GM21576 (cell line): ENCODE data around the gene SNAPC3.
"Not testable (repeated sequence)": the region's sequence is repeated elsewhere in the genome, so short reads cannot be mapped to it uniquely, and the experiment has no call there.

Experiments
- ATAC-seq: cut with Tn5 transposase; IDR thresholded peaks from one replicate; pipeline ENCODE4 v1.9.1; 2021; ENCODE audit warnings: mild to moderate bottlenecking, moderate library complexity; ENCODE audit not compliant: unreplicated experiment

Gene SNAPC3

DNA sequence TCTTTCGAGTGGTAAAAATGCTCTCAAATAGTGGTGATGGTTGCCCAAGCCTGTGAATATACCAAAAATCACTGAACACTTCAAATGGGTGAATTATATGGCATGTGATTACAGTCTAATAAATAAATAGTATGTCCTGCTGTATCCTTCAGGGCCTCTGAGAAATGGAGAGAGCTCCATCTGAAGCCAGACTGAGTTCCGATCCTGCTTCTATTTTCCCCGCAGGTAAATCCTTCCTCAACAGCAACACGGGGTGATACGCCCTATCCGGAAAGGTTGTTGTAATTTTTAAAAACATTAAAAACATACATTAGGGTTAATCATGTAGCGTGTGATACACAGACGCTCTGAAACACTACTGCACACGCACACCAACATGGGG lies 695 bp upstream of the SNAPC3 start:
- no peak for ATAC-seq

- ATAC-seq, result peak; percentile 2
Measured at GRCh38 chr9:15423231-15423985, 732 bp downstream of the SNAPC3 start.

GRCh38 chr9:15426019-15426418 lies 3.3 kb downstream of the SNAPC3 start:
- peak; percentile 44 for ATAC-seq

DNA sequence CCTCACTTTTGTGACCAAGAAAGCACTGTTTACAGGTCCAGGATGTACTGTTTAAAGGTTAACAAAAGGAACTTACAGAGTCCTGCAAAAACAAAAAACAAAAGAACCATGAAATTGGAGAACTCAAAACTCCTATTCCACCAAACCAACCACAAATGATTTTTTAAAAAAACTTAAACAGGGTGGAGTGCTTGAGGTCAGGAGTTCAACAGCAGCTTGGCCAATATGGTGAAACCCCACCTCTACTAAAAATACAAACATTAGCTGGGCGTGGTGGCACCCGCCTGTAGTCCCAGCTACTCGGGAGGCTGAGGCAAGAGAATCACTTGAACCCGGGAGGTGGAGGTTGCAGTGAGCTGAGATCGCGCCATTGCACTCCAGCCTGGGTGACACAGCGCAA lies 5.0 kb downstream of the SNAPC3 start:
- ATAC-seq, result not testable (repeated sequence)

DNA sequence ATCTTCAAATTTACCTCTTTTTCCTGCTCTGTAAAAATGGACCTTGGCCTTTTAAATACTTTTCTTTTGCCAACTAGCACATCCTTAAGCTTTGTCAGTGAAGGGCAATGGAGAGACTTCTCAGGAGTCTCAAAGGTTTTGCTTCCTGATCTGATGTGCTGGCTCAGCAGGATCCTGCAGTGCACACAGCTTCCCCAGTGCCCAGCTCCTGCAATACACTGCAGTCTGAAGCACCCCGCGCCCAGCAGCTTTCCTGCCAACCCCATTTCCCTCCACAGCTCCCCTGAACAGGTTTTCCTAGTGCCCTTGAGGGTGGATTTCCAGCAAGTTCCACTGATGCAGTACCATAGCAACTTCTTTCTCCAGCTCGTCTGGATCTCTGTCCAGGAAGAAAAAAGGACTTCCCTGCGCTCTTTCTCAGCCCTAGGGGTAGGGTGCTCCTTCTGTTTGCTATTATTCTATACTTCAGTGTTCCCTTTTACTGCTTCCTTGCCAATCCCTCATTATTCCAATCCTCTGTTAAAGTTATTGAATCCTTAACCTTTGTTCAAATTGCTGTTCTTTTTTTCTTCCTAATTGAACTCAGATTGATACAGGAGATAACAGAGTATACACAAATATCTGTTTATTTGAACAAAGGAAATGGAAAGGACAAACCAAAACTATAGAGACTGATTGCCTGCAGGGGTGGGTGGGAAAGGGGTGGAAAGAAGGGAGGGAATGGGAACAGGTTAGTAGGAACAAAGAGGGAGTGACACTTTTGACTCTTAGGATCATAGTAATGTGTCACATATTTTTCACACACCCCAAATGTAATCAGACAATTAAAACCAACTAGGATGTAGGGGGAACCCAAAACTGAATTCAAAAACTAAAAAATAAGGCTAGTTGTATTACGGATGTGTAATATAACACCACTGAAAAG lies 8.5 kb downstream of the SNAPC3 start:
- no peak for ATAC-seq

- no peak for ATAC-seq
Measured at GRCh38 chr9:15433191-15433590, 10.5 kb downstream of the SNAPC3 start.

GRCh38 chr9:15433661-15434060 lies 11.0 kb downstream of the SNAPC3 start:
- ATAC-seq, result peak; percentile 78

DNA sequence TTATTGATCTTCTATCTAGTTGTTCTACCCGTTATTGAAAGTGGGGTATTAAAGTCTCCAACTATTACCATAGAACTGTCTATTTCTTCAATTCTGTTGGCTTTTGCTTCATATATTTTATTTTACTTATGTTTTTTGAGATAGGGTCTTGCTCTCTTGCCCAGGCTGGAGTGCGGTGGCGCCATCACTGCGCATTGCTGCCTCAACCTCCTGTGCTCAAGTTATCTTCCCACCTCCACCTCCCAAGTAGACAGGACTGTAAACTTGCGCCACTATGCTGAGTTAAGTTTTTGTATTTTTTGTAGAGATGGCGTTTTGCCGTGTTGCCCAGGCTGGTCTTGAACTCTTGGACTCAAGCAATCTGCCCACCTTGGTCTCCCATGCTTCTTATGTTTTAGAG lies 16.2 kb downstream of the SNAPC3 start:
- ATAC-seq, result no peak

GRCh38 chr9:15441841-15442240 lies 19.2 kb downstream of the SNAPC3 start:
- ATAC-seq, result not testable (repeated sequence)

GRCh38 chr9:15442264-15442663 lies 19.6 kb downstream of the SNAPC3 start:
- not testable (repeated sequence) for ATAC-seq

GRCh38 chr9:15444141-15444540 lies 21.5 kb downstream of the SNAPC3 start:
- ATAC-seq, result no peak

GRCh38 chr9:15453956-15454355 lies 31.3 kb downstream of the SNAPC3 start:
- no peak for ATAC-seq

- no peak for ATAC-seq
Measured at GRCh38 chr9:15461056-15461455, 38.4 kb downstream of the SNAPC3 start.

- no peak for ATAC-seq
Measured at GRCh38 chr9:15461601-15462000, 38.9 kb downstream of the SNAPC3 start.

DNA sequence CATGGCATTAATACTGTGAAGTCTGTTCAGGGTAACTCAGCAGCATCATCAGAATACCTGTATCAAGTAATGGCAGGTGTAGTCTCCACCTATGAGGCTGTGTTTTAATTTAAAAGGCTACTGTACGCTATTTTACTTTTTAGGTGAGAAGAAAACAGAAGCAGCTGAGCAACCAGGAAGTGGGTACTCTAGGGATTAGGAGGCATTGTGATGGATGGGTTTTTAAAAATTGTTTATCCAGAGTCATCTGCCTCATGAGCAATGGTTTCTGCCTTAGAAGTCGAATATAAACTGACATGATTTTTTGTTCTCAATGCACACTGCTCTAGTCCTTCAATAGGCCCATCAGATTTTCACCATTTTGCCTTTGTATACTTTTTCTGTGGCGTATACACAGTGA lies 45.5 kb downstream of the SNAPC3 start:
- ATAC-seq, result no peak

GRCh38 chr9:15469406-15469805 lies 46.7 kb downstream of the SNAPC3 start:
- ATAC-seq, result no peak

DNA sequence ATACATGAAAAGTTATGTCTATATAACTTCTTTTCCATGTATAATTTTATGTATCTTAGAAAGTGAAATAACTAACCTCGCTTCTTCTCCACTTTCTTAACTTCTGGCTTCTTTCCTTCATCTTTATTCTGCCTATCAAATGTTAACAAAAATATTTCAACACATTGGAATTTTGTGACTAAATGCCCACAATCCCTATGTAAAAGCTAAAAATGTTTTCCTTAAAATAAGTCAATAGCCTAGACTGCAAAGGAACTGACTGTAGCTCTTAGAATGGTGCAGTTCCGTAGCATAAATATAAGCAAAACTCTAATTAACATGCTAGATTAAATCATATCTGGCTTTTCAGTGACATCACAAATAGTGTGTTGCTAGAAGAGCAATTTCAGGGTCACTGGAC lies 47.2 kb downstream of the SNAPC3 start:
- ATAC-seq, result no peak

- no peak for ATAC-seq
Measured at GRCh38 chr9:15475923-15476536, 53.4 kb downstream of the SNAPC3 start.

DNA sequence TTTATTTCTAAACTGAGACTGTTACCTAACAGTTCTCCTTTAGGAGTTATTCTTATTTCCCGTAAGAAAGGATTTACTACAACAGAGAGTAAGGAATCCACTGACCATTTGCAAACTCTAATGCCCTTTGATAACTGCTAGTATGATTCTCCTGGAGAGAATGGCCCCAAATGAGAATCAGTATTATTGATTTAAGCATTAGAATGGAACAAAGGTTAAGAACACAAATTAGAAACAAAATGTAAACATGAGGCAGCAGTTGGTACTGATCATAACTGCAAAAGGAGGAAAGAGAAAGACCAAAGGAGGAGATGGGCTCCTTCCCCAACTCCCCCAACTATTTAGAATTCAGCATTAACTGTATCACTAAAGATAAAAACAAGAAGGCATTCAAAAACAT lies 57.4 kb downstream of the SNAPC3 start:
- ATAC-seq, result no peak

- no peak for ATAC-seq
Measured at GRCh38 chr9:15482146-15482545, 59.5 kb downstream of the SNAPC3 start.

DNA sequence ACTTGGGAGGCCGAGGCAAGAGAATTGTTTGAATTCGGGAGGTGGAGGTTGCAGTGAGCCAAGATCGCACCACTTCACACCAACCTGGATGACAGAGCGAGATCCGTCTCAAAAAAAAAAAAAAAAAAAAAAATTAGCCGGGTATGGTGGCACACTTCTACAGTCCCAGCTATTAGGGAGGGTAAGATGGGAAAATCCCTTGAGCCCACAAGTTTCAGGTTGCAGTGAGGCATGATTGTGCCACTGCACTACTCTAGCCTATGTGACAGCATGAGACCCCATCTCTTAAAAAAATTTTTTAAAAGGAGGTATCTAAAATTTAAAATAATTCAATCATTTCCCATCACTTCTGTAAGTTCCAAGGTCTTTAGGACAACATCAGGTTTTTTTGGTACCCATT lies 62.1 kb downstream of the SNAPC3 start:
- no peak for ATAC-seq
